GM15510 (cell line): ENCODE data around the gene DOP1B.

Experiments
- POLR2A ChIP-seq: IDR thresholded peaks from 3 replicates; pipeline ENCODE4 v1.6.1; 2011; ENCODE audit warnings: borderline replicate concordance; ENCODE audit not compliant: insufficient read length; ENCODE audit errors: extremely low read depth

Gene DOP1B

DNA sequence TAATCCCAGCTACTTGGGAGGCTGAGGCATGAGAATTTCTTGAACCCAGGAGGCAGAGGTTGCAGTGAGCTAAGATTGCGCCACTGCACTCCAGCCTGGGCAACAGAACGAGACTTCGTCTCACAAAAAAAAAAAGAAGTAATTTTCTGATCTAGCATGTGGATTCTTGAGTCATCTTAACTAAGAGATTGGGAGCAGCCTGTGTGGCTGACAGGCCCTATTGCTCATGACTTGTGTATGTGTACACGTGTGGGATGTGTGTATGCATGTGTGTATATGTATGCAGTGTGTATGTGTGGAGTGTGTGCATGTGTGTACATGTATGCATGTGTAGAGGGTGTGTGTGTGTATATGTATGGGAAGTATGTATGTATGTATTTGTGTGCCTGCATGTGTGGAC lies 29.5 kb downstream of the DOP1B start:
- no peak for TF ChIP-seq POLR2A

DNA sequence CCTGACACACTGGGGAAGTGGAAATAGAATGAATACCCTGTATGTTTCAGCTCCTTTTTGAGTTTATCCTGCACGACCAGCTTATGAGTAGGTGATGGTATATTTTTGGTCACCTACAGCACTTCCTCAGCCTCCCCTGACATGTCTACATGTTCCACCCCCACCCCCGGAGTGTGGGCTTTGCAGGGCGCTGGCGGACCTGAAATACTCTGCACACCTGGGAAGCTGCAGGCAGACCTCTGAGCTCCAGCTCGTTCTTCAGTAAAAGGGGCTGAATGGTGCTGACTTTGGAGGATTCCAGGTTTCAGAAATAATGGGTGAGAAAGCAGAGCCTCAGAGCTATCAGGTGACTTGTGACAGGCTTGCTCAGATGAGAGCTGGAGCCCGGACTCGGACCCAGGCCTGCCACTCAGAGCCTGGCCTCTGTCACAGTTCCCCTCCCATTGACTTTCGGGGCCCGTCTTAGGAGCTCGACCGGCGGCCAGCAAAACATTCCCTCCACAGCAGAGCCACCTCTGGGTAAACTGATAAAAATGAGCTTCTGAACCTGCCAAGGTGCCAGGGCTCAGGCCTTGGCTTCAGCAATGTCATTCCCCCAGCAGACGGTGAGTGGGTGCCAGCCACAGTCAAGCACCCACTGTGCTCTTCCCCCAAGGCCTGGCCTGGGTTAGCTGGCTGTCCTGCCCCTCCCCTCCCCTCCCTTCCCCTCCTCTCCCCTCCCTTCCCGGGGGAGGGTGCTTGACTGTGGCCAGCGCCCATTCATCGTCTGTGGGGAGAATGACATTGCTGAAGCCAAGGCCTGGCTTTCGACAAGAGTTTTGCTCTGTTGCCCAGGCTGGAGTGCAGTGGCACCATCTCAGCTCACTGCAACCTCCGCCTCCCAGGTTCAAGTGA lies 30.1 kb downstream of the DOP1B start:
- TF ChIP-seq POLR2A, result no peak

DNA sequence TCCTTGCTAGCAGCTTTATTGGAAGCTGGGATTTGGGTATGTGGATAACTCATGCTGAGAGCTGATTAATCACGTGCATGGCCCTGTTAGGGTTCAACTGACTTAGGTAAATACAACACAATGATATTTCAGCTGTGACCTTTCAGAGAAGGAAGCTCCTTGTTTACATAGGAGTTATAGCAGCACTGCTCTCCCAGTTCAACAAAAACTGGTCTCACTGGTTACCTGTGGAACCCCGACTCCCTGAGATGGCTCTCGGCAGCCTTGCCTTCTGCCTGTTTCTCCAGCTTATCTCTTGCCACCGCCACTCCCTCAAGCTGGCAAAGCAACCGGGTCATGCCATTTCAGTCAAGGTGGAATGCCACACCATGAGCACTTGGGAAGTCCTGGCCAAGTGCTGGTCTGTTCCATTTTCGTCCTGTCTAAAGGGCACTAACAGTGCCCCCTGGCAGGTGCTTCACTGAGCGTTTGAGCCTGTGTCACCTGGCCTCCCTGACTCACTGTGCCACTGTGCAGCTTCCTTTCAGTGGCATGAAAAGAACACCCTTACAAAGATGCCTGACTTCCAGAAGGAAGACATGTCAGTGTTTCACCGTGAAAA lies 31.6 kb downstream of the DOP1B start:
- no peak for TF ChIP-seq POLR2A

DNA sequence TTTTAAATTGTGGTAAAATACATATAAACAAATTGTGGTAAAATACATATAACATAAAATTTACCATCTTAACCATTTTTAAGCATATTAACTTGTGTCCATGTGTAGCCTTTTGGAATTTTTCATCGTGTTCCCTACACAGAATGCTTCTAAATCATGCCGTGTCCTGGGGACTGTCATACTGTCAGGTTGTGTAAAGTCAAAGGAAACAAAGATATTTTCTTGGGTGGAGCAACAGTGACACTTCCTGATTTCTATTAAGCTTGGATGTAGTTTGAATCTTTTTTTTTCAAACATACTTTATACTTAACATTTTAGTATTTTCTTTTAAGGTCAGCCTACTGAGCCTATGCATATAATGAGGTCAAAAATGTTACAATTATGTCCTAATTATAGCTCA lies 32.3 kb downstream of the DOP1B start:
- TF ChIP-seq POLR2A, result no peak

DNA sequence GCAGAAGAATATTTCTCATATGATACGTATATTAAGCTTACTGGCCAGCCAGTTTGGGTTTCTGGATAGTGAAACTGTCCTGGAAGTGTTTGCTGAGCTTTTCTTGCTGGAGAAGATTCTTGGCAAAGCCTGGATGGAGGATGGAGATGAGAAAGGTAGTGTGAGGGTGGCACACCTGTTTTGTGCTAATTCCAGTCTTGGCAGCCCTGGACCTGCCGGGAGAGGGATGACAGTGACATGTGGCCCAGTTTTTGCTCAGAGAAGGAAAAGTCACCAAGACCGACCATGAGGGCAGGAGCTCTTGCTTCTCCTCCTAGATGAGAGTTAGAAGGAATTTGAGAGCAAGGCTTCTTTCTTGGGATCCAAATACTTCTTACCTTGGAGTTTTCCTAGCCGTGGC lies 34.1 kb downstream of the DOP1B start:
- no peak for TF ChIP-seq POLR2A

DNA sequence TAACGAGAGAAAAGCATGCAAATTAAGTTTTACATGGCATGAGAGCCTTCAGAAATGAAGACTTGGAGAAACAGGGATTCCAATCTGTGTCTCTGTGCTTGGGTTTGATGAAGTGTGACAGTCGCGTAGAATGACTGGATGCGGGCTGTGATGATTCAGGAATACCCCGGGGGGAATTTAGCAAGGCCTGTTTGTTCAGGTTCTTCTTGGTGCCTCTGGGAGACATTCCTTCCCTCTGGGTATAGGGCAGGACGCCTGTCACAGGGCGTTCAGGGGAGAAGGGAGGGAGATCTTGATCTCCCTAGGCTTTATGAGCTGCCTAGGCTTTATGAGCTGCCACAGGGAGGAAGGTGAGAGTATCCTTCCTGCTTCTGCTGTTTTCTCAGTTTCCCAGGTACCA lies 36.6 kb downstream of the DOP1B start:
- no peak for TF ChIP-seq POLR2A

DNA sequence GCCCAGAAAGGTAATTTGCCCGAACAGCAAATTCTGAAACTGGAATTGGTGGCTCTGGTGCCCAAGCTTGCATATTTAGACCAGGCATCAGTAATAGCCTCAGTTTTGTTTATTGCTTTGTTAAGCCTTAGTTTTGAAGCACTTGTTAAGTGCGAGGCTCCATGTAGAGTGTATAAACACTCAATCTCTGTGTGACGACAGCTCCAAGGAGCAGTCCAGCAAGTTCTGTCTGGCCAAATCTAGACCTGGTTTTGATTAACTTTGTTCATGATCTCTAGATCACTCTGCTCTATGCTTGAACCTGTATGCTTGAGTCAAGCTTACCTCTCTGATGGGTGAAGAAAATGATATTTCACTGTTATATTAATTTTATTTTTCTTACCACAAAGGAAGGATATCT lies 37.4 kb downstream of the DOP1B start:
- TF ChIP-seq POLR2A, result no peak

DNA sequence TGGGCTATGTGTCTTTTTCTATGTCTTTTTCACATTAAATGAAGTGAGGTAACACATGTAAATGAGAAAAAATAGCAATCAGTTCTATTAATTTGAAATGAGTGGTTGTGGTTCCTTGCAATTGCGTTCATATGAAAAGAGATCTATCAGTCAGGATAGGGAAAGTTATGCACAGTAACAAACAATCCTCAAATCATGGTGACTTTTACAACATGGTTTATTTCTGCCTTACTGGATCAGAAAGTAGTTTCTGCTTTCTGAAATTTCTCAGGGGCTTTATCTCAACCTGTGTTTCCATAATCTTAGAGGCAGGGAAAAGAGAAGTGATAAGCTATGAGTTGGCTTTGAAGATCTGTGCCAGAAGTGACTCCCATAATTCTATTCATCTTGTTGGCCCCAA lies 39.0 kb downstream of the DOP1B start:
- no peak for TF ChIP-seq POLR2A

DNA sequence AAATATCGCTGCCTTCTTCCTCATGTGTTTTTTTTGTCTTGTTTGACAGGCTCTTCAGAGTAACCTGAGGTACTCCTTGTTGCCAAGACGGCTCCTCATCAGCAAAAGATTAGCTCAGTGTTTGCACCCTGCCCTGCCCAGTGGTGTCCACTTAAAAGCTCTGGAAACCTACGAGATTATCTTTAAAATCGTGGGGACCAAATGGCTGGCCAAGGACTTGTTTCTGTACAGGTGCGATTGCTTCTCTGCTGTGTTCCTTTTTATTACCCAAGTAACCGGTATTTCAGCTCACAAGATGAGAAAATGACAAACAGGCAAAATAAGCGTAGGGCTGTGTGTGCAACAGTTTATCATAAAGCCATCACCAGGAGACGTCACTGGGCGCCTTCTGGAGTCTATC lies 42.4 kb downstream of the DOP1B start:
- no peak for TF ChIP-seq POLR2A

DNA sequence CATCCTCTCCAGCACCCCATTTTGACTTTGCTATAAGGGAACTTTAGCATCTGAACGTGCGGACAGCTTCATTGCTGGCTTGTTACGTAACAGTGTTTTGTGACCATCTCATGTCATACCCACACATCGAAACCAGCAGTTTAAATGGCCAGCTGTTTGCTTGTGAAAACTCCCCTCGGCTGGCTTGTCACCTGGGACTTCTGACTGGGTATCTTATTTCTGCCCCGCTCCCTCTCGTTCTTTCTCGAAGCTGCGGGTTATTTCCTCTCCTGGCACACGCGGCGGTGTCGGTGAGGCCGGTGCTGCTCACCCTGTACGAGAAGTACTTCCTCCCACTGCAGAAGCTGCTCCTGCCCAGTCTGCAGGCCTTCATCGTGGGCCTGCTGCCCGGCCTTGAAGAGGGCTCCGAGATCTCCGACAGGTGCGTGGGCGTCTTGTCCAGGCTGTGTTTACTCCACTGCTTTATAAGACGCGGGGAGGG lies 43.5 kb downstream of the DOP1B start:
- no peak for TF ChIP-seq POLR2A

DNA sequence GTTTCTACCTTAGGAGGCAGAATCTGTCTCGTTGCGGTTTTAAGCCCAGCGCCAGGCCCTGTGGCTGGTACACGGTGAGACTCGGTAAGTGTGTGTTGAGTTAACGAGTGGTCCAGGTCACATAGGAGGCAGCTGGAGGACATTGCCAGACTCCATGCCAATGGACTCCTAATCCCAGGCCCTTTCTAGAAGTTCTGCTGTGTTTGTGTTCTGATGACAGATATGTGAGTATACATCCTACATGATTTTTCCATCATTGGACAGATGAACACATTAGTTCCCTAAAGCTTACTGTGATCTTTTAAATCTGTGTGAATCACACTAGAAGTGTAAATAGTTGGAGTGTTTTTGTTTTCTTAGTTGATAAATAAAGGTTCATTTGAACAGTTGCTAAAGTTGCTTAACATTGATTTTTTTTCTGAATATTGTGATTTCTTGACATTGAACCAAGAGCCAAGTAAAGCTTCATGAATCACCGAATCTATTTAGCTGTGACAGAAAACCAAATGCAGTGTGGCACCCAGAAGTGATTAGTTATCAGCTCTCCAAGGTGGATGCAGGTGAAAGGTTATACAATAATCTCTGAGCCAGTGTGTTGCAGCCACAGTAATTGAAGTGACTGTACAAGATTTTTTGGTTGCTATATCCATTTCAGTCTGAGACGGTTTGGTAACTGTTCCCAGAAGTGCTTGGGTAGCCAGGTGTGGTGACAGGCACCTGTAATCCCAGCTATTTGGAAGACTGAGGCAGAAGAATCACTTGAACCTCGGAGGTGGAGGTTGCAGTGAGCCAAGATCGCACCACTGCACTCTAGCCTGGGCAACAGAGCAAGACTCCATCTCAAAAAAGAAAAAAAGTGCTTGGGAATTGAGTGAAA lies 46.3 kb downstream of the DOP1B start:
- no peak for TF ChIP-seq POLR2A

DNA sequence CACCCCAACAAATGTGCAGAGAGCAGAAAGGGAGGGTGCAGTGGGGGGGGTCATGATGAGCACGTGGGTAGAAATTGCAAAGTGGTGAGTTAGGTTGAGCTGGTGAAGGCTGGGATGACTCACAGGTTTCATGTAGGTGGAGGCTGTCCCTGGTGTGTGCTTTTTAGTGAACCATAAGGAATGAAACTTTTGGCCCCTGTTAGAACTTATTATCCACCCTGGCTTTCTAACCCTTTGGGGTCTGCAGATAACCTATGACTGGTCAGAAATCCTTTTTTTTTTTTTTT lies 46.9 kb downstream of the DOP1B start:
- TF ChIP-seq POLR2A, result no peak

DNA sequence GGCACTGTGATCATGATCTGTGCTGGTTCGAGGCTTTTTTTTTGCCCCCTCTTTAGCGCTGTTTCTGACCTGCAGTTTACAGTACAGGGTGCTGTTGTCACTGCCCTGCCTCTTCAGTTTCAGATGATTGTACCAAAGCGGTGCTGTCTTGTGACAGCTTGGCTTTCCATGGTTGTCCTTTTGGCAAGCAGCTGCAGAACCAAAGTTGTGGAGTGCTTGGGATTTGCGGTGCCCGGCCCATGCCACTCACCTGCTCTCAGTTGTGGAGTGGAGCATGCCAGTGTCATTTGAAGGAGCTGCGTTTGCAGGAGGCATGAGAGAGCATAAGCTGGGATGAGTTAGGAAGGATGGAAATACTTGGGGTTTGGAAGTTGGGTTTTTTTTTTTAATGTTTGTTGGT lies 48.4 kb downstream of the DOP1B start:
- no peak for TF ChIP-seq POLR2A

DNA sequence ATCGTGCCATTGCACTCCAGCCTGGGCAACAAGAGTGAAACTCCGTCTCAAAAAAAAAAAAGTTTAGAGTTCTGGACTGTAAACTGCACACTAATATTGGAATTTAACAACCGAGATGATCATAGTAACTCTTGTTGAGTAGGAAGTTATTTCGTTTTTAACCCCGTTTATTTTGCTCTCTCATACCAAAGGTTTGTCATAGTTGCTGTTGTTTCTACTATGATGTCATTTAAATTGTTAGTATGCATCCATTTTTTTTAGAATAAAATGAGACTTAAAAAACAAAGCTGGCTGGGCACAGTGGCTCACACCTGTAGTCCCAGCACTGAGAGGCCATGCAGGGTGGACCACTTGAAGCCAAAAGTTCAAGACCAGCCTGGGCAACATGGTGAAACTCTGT lies 49.3 kb downstream of the DOP1B start:
- no peak for TF ChIP-seq POLR2A
